ENCODE data around the gene CFAP58.

GRCh38 chr10:104326991-104327610 is 26.5 kb upstream of the CFAP58 start:
- TF ChIP-seq POLR2A (IDR thresholded peaks at IDR 0.05; ENCODE audit: low read depth, low read length), result no peak
- TF ChIP-seq TAF1 (IDR thresholded peaks at IDR 0.05; ENCODE audit: borderline replicate concordance, low read depth, low read length), result no peak

Data from GM12892 (cell line).